HG03095 (cell line): ENCODE measurements around the gene ZNG1A.
"Not testable (repeated sequence)": the region's sequence is repeated elsewhere in the genome, so short reads cannot be mapped to it uniquely, and the experiment has no call there.

Experiments used
- ATAC-seq: cut with Tn5 transposase; IDR thresholded peaks from one replicate; pipeline ENCODE4 v1.9.1; 2021; ENCODE audit warnings: moderate library complexity; ENCODE audit not compliant: unreplicated experiment

ZNG1A gene

GRCh38 chr9:178140-178825 lies 573 bp downstream of the ZNG1A start:
- not testable (repeated sequence) for ATAC-seq

- ATAC-seq: not testable (repeated sequence)
Measured at GRCh38 chr9:169757-170156, 9.1 kb downstream of the ZNG1A start.

- not testable (repeated sequence) for ATAC-seq
Measured at GRCh38 chr9:159871-160270, 19.0 kb downstream of the ZNG1A start.

GRCh38 chr9:151173-151572 lies 27.7 kb downstream of the ZNG1A start:
- not testable (repeated sequence) for ATAC-seq

GRCh38 chr9:139880-140279 lies 39.0 kb downstream of the ZNG1A start:
- ATAC-seq: not testable (repeated sequence)

- ATAC-seq: not testable (repeated sequence)
Measured at GRCh38 chr9:117995-118467, 60.8 kb downstream of the ZNG1A start, which contains the start of gene FOXD4. TSS of gene FOXD4 (minus strand) at chr9:118417. CDS start at chr9:118119, 298 bp downstream.

GRCh38 chr9:117144-117994 lies 61.5 kb downstream of the ZNG1A start:
- ATAC-seq: not testable (repeated sequence)

- ATAC-seq: not testable (repeated sequence)
Measured at GRCh38 chr9:116239-117077, 62.4 kb downstream of the ZNG1A start.

- not testable (repeated sequence) for ATAC-seq
Measured at GRCh38 chr9:115118-115451, 63.8 kb downstream of the ZNG1A start.

- ATAC-seq: not testable (repeated sequence)
Measured at GRCh38 chr9:114267-115117, 64.4 kb downstream of the ZNG1A start.

GRCh38 chr9:113468-114266 lies 65.2 kb downstream of the ZNG1A start:
- not testable (repeated sequence) for ATAC-seq

- not testable (repeated sequence) for ATAC-seq
Measured at GRCh38 chr9:112589-113467, 66.0 kb downstream of the ZNG1A start.

GRCh38 chr9:110672-111071 lies 68.2 kb downstream of the ZNG1A start:
- not testable (repeated sequence) for ATAC-seq

GRCh38 chr9:109540-109939 lies 69.3 kb downstream of the ZNG1A start:
- ATAC-seq: not testable (repeated sequence)

- not testable (repeated sequence) for ATAC-seq
Measured at GRCh38 chr9:108742-109495, 69.9 kb downstream of the ZNG1A start.

GRCh38 chr9:105991-106390 lies 72.9 kb downstream of the ZNG1A start:
- not testable (repeated sequence) for ATAC-seq

GRCh38 chr9:100430-100829 lies 78.4 kb downstream of the ZNG1A start:
- not testable (repeated sequence) for ATAC-seq
